Stimulated activated CD4-positive, alpha-beta T cell treated with anti-CD3 and anti-CD28 coated beads, Interleukin-1b, Interleukin-23, amount 100 ng/mL, for 1 hour (primary cell): ENCODE data around the gene PHKB.
"Not testable (repeated sequence)": the region's sequence is repeated elsewhere in the genome, so short reads cannot be mapped to it uniquely, and the experiment has no call there.

Experiments
- DNase-seq, 2 donors: peaks; one replicate each; pipeline ENCODE4 v3.0.0-alpha.2; 2020; ENCODE audit warnings: low read depth in 2 of 2

The PHKB gene

DNA sequence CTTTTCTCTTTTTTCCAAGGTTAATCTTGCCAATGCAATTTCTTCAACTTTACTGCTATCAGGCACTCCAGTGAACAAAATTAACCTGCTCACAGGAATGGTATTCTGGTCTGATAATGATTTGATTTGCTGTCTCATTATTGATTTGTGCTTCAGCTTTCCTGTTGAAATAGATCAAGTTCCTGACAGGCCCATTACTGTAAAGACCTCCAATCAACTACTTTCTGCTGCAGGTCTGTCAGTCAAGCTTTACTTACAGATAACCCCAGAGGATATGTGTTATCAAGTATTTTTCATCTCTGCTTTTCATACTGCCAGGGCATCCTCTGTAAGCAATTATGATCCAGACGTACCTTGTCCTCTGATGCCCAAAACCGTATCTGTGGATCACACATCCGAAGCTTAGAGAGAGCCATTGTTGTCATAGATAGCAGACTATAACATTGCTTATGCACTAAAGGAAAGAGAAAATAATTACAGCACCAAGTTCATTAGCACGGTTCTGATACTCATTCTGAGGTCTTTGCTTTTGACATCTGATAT lies 215.6 kb downstream of the PHKB start:
- no peak for DNase-seq

DNA sequence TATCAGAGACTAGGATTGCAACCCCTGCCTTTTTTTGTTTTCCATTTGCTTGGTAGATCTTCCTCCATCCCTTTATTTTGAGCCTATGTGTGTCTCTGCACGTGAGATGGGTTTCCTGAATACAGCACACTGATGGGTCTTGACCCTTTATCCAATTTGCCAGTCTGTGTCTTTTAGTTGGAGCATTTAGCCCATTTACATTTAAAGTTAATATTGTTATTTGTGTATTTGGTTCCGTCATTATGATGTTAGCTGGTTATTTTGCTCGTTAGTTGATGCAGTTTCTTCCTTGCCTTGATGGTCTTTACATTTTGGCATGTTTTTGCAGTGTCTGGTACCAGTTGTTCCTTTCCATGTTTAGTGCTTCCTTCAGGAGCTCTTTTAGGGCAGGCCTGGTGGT lies 220.4 kb downstream of the PHKB start:
- DNase-seq, result not testable (repeated sequence)

DNA sequence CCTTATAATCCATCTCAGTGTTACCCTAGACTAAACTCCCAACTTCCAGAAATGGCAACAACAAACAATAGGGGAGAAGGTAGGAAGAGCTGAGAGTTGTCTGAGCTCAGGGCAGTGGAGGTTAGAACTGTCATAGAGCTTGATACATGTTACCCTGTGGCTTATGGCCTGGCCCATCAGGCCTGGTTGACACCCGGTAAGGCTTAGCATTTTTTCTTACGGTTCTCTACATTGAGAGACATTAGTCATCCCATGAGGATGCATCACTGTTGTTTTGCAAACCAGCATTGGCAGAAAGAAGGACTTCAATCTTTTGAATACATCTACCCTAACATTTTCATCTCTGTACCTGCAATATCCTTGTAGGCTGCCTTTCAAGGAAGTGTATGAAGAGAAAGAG lies 226.6 kb downstream of the PHKB start:
- no peak for DNase-seq

DNA sequence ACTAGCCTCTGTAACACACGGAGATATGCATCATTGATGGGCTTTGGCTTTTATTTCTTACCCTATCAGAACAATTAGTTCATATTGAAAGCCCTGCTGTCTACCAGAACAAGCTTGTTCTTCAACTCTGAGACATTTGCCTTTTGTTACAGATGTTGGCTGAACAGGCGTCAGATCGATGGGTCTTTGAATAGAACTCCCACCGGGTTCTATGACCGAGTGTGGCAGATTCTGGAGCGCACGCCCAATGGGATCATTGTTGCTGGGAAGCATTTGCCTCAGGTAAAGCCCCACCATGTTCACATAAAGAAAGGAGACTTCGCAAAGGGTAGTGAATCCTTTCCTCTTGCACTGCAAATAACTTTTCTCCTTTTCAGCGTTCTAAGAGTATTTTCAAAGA lies 232.1 kb downstream of the PHKB start:
- DNase-seq, result no peak

DNA sequence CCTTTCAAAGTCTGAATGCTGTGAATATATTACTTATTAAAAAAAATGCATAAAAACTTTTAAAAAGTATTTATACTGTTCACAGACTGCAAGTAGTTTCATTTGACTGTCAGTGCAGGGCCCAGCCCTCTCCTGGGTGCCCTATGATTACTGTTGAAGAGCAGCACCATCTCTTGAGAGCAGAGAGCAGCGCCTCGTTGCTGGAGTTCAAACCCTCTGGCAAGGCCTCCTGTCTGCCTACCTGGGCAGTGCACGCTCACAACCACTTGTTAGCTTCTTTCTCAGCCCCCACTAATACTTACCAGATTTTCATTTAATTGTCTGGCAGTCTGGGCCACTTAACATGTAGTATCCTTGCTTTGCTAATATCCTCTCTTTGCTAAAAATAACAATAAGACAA lies 233.4 kb downstream of the PHKB start:
- no peak for DNase-seq

DNA sequence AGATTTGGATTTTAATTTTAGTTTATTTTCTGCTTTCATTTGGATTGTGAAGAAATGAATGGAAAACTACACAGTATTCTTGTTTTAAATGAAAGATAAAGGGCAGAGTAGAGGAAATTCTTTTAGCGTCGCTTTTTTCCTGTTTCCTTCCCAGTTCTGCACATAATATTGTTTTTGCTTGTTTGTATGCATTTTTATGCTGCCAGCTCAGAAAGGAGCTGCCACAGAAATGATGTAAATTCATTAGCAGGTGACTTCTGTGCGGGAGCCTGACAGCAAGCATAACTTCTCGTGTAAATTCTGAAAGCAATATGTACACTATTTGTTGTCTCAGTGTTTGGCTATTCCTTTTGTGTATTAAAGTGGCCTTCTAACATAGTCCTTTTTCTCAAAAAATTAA lies 234.6 kb downstream of the PHKB start:
- no peak for DNase-seq

DNA sequence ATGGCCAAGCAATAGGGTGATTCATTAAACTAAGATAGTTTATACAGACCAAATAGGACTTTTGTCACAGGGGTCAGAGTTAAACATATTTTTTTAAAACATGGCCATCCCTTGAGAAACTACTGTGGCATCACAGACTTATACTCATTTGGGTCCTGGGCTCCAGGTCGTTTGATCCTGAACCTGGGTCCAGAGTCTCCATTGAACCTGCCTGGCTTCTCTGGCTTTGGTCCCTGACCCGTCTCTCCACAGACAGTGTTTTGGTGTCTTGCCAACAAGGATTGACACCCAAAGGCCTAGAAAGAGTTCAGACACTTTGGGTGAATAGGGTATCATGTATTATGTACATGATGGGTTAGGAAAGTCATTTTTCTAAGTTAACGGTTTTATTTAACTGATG lies 236.7 kb downstream of the PHKB start:
- DNase-seq, result no peak

DNA sequence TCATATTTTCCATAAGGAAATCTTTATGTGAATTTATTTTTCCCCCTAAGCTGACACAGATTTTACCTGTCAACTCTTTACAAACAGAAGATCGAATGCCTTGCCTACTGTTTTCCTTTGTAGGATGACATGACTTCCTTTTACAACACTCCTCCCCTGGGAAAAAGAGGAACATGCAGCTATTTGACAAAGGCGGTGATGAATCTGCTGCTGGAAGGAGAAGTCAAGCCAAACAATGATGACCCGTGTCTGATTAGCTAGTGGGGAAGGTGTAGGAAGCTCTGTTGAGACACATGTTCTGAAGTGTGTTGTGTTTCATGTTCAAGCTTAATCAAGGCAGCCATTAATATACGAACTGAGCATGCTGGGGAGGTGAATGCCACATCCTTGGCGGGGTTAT lies 238.0 kb downstream of the PHKB start:
- DNase-seq, result no peak

DNA sequence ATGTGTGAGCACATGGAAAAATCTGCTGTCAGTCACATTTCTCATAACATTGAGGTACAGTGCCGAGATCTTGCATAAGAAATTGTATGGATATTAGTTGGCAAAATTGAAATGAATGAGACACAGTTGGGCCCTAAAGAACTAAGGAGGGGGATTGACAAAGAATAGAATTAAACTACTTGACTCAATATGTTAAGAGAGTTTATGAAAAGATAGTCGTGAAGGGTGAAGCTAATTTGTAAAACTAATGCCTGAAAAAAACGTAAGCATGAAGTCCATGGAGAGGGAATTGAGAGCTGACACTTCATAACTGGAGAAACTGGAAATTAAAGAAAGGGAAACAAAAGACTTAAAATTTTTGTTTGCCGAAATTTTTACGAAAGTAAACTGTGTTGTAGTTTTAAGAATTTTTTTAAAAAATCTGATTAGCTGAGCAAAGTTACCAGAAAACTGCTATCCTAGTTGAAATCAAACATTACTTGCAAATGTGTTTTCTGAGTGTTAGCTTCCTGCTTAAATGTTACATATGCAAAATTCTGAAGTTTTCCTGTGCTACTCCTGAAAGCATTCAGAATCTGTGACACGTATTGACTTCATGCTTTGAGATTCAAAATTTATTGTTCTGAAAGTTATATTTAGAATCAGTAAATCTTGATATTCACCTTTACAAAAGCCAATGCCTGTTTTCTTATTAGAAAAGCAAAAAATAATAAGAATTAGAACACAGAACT lies 239.9 kb downstream of the PHKB start:
- no peak for DNase-seq

DNA sequence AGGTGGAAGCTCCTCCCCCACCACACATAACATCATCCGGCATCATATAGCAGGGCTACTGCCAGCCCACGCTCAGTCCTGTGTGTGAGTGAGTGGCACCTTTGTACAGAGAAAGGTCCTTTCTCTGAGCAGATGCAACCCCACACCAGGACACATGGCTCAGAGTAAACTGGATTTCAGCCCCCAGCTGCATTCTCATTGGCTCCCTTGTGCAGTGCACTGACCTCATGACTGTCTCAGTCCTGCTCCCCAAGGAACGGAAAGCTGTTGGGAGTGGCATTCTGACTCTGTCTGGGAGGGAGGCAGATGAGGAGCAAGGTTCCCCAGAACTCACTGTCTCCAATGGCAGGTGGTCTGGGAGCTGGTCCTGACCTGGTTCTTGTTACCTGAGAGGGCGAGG lies 244.1 kb downstream of the PHKB start:
- no peak for DNase-seq

DNA sequence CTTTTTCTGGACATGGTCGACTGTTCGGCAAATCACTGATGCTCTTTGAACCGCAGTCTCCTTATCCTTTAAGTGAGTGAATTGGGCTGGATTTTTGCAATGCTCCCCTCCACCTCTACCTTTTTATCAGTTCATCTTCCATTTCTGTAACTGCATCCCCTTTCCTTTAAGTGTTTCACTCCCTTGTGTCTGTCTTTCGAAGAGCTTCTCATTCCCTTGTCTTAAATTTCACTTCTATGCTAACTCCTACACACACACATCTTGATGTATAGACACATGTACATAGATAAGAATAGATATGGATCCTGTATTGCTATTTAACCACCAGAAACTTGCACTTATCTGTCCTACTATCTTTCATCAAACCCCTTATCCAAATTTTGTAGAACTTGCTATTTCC lies 250.7 kb downstream of the PHKB start:
- DNase-seq, result no peak

DNA sequence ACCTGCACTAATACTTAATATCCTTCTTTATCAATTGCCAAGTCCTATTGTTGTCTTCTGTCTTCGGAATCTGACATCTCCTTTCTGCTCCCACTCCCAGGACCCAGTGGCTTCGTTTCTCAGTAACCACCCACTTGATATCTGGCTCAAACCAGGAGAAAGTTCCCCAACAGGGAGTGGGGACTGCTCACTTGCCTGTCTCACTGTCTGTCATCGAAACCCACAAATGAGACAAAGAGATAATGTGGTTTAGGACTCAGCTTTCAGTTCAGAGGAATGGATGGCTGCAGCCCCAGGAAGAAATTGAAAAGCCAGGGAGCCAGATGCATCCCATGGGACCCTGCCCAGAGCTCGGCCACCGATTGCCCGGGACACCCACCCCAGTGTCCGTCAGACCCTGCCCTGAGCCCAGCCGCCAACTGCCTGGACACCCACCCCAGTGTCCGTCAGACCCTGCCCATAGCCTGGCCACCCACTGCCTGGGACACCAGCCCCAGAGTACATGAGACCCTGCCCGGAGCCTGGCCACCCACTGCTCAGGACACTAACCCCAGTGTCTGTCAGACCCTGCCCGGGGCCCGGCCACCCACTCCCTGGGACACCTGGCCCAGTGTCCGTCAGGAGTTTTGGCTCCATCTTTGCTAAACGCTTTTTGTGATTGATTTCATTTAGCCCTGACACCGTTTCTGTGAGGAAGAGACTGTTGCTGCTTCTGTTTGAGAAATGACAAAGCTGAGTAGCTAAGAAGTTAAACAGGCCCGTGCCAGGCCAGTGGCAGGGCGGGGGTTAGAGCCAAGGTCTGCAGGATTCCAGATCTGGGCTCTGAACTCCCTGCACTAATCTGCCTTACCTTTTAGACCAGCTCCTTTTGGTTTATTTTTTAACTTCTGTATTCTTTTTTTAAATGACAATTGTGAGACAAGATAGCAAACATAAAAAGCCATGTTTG lies 251.4 kb downstream of the PHKB start:
- no peak for DNase-seq

DNA sequence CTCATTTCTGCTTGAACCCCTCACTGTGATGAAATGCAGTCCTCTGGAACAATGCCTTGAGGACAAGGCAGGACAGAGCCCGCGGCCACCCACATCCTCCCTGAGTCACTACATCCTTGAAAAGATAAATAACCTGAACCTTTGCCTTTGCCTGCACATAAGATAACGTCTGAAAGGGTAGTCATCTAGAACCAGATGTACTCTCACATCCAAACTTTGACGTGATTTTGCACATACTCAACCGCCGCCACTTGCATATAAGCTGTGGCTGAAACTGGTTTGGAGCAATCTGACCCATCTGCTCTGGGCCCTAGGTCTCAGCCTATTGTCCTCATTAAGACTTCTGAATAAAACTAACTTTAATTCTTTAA lies 252.1 kb downstream of the PHKB start:
- DNase-seq, result no peak

DNA sequence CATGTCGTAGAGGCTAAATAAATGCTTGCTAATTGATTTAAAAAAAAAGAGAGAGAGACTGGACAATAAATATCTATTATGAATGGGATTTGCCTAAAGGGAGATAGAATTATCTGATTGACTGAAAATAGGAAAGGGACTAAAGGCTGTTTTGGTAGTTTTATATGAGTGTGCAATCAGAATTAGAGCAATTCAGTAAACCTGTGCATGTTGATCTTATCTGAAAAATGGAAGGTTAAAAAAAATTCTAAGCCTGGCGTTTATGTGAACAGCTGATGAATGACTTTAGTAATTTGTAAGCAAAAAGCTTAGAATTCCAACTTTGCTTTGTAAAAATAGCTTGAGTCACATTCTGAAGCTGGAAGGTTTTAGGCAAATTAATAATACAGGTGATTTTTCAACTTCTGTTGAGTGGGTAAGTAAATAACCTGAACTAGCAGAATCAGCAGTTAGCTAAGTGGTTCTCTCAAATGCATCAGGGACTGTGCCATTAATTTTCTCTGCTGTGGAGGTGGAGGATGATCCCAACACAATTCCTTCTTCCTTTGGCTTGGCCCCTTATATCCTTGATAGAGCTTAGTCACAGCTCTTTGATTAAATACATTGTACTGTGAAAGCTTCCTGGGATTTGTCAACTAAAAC lies 254.4 kb downstream of the PHKB start:
- no peak for DNase-seq

DNA sequence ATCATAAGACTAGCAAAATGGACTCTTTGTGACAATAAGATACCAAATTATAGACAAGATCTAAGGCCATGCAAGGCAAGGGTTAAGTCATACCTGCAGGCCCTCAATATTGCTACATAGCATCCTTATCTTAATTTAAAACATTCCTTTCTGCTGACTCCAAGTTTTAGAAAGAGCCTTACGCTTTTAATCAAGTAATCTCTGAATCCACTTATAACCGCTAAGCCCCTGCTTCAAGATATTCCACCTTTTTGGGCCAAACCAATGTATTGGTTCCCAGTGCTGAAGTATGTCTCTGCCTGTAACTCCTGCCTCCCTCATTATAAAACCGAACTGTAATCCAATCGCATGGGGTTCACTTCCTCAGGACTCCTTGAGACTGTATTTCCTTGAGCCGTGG lies 255.4 kb downstream of the PHKB start:
- DNase-seq, result no peak

DNA sequence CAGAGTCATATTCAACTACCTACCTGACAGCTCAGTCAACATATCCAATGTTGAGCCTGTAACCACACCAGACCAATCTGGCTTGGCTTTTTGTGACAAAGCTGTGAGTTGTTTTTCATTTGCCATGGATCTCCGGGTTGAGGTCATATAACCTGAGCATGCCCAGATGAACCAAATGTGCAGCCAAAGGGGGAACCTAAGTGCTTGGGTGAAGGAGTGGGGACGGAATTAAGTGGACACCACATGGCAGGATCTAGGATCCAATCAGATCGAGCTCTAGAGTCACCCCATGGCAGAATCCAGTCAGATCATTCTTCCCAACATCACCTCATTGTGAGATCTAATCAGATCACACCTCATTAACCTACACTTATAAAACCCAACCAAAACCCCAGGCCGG lies 258.6 kb downstream of the PHKB start:
- no peak for DNase-seq

DNA sequence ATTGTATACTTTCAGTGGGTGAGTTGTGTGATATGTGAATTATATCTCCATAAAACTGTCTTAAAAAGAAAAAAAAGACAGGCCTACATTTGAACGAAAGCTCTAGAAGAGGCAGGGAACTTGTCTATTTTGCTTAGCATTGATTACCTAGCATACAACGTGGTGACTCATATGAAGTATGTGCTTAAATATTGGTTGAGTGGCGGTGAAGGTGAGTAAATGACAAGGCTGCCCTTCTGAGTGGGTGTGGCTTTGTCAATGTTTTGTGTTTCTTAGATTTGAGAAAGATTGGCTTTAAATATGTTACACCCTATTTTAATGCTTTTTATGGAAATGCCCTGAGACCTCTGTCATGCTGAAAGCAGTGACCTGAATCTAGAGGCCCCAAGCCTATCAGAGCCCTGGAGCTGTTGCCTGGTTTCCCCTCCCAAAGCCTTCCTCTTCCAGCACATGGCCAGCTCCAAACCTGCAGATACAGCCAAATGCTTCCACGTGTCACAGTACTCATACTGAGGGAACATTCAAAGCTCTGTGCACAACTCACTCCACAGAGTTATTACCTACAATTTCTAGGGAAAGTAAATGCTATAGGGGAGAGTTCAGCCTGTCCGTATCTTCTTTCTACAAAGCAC lies 260.0 kb downstream of the PHKB start:
- DNase-seq, result no peak

DNA sequence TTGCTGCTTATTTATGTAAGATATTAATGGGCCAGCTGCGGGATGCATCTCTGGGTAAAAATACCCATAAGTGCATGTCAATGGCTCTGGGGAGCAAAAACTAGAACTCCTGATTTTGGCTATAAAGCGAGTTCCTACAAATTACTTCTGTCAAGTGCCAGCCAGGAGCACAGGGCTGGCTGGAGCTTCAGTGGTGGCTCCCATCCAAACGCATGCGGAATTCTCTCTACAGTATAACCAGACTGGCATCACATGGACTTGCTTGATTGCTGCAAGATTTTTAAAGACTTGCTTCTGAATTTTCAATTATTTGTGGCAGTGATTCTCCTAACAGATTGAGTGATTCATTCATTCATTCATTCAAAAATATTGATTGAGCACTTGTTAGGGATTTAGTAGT lies 260.9 kb downstream of the PHKB start:
- DNase-seq, result no peak

DNA sequence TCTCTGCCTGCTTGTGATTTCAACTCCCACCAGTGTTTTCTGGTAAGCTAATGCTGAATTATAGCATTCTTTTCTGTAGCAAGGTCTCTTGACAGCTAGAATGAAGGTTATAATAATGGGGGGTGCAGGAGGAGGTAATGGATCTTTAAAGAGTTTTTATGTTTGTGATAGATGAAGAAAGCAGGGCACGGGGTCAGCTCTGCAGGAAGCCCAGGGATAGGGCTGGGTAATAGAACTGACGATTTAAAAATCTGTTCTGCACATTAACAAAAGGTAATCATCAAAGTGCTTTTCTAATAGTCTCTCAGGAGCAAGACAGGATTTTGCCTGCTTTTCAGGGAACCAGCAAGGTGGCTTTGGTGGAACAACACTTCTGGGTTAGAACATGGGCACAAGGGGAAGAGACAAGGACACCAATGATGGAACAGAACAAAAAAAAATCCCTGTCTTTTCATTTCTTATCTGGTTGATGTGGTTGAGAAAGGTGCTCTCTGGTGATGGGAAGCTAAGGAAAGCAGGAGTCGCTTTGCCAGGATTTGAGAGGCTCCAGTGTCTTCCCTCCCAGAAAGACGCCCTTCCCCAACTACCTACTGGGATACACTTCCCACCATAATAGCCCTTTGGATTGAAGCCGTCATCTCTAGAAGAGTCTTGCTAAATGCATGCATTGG lies 263.1 kb downstream of the PHKB start:
- DNase-seq, result no peak

DNA sequence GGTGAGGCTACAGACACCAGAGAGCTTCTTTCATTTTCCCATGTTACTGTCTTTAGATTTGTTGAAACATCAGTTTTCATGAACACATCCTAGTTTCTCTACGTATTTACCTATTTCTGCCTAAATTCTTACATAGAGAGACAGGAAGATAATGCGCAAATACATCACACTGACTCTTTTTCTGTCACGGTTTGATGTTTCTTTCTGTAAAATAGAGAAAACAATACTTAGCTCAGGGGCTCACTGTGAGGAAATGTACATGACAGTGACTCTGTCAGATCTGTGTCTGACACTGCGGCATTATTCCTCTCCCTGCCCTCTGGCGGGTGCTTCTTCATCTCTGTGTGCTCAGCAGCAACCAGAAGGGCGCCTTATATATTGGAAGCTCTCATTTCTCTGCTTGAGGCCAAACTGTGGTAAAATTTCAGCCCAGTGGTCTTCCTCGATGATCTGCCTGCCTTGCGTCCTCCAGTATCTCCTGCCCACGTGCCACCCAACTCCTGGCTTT lies 264.1 kb downstream of the PHKB start:
- DNase-seq, result no peak

DNA sequence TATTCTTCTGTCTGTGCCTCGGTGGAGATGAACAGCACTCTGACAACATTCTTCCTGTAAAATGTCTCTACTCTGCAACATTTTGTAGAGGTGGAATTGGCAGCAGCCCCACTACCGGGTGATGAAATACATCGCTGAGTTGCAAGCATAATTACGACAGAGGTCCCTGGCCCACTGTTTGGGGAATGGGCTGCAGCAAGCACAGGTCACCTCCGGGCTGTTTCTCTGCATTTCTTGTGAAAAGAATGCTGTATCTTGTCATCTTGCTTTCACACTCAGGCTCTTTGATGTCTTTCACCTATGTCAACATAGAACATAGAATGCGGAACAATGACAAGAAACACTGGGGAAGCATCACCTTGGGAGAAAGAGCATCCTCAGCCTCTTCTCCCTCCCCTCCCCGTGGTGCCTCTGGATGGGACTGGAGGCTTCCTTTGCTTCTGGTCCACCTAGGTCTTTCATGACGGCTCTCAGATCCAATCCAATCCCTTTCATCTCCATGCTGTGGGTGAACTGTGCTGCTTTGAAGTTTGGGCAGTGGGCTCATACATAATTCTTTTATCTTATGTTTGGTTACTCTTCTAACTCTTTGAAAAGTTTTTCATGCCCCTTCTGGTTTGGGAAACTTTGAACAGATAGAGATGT lies 265.0 kb downstream of the PHKB start:
- DNase-seq, result no peak
